SW480 (cell line): ENCODE measurements around the gene HYLS1.

Source experiments
- DNase-seq: peaks from one replicate; pipeline ENCODE4 v3.0.0-alpha.2; 2016; ENCODE audit warnings: low spot score

The HYLS1 gene

DNA sequence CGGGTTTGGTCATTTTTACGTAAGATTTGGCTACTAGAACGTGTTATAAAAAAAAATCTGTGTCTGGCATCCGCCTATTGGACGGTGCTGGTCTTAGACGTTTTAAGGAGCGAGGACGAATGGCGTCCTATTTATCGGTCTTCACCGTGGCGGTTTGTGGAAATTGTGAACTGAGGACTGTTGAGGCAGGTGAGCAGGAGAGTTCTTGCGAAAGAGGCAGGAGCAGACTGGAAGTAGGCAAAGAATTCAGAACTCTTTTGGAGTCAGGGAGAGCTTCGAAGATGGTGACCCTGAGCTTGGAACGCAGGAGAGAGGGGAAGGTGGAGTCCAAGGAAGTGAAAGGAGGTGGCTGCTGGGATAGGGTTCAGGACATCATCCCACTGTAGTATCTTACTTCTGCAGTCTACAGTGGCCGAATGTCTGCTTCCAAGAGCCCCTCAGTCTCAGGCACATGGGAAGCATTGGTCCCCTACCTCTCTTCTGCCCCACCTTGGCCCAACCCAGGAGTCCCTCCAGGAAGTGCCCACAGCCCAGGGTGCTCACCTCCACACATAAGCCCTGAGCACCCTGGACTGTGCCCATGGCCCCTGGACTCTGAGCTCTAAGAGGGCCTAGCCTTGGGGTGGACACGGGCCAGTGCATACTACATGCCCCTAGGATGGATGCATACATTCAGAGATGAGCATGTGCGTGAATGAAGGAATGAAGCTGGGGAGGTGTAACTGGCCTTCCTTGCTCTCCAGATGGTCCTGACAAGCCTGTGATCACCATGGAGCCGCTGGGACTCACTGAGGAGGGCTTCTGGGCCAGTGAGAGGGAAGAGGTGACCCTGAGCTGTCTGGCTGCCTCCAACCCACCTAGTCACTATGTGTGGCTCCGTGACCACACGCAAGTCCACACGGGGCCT lies 62.1 kb downstream of the HYLS1 start:
- DNase-seq: no peak

DNA sequence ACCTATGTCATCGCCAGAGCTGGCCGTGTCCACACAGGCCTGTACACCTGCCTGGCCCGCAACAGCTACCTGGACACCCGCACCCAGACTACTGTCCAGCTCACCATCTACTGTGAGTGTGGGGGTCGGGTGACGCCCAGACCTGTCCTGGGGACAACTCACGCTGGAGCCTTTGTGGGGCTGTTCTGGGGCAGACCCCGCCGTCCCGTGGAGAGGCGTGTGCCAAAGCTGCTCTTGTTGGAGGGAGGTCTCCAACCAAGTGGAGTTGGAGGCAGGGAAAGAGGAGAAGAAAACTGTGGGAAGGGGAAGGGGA lies 62.7 kb downstream of the HYLS1 start:
- DNase-seq: no peak
